ENCODE measurements around the gene IL23A.
"Not testable (repeated sequence)": the region's sequence is repeated elsewhere in the genome, so short reads cannot be mapped to it uniquely, and the experiment has no call there.

IL23A gene

DNA sequence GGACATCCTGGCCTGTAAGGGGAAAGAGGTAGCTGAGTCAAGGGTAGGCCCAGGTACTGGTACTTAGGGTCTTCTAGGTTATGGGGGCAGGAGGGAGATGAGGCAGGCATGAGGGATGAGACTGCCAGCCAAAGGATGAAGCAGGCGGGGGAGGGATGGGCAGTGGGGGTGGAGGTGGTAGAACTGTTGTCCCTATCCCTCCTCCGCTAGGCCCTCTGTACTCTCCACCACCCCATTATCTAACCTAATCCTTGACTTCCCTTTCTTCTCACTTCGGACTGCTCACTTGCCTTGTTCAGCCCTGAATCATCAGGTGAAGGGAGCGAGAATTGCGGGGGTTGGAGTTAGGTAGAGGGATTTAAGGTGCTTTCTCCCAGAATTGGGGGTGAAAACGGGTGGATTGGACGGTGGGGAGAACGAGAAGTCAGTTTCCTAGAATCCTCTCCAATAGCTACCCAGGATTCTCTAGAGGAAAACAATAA is 5.4 kb upstream of the IL23A start:
- Histone ChIP-seq H3K4me2 (ENCODE audit: low read length) (peak overlapping the region; percentile 82), H3K27ac (peak overlapping the region; percentile 93), H3K79me2 (peaks cover 4% of the 10 kb centered on the region), H3K9me3 (ENCODE audit: control insufficient read depth, low read length) (no peaks in the 10 kb centered on the region), H3K9ac (peak overlapping the region; percentile 84), H3K4me3 (ENCODE audit: low read depth, low read length) (peak overlapping the region; percentile 77), H3K4me1 (peaks cover 12% of the 10 kb centered on the region), H3K36me3 (ENCODE audit: control insufficient read depth, insufficient read depth, low read length) (no peaks in the 10 kb centered on the region), H2AFZ (peak overlapping the region; percentile 88), H3K27me3 (ENCODE audit: control insufficient read depth, insufficient read depth, low read length) (no peaks in the 10 kb centered on the region)
- TF ChIP-seq, protein P1, sequence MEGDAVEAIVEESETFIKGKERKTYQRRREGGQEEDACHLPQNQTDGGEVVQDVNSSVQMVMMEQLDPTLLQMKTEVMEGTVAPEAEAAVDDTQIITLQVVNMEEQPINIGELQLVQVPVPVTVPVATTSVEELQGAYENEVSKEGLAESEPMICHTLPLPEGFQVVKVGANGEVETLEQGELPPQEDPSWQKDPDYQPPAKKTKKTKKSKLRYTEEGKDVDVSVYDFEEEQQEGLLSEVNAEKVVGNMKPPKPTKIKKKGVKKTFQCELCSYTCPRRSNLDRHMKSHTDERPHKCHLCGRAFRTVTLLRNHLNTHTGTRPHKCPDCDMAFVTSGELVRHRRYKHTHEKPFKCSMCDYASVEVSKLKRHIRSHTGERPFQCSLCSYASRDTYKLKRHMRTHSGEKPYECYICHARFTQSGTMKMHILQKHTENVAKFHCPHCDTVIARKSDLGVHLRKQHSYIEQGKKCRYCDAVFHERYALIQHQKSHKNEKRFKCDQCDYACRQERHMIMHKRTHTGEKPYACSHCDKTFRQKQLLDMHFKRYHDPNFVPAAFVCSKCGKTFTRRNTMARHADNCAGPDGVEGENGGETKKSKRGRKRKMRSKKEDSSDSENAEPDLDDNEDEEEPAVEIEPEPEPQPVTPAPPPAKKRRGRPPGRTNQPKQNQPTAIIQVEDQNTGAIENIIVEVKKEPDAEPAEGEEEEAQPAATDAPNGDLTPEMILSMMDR (IDR thresholded peaks at IDR 0.05), result no peak

DNA sequence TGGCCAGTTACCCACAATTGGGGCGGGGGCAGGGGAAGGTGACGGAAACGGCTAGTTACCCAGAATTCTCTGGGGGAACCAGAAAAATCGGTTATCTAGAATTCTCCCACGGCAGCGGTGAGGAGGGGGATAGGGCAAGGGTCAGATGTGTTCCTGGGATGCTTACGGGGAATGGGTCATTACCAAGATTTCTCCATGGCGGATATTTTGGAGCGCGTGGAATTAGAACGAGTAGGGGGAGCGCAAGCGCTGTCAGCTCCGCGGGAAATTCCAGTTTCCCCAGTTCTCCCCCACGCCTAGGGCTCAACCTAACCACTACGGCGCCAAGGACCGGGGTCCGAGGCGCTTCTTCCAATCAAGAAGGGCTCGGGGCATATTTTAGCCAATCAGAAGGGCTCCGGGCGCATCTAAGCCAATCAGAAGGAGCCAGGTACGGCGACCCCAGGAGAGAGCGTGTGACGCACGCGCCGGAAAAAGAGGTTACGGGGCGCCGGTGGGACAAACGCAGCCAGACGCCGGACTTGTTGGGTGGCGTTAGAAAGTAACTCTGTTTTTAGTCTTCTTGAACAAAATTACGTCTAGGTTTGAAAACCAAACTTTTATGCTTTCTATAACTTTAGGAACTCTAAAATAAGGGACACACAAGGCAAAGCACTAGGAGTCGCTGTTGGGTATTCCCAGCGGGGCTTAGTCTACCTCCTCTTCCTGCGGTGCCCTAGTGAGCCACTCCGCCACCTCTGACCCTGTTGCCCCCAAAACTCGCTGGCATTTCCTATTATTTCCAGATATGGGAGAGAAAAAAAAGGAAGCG is 4.8 kb upstream of the IL23A start, which contains the start of gene PAN2:
Gene PAN2 (minus strand): TSS at position 322 of the 811 bp plus-strand sequence. CDS start 906 bp downstream, outside the sequence.
- Histone ChIP-seq H3K27me3 (ENCODE audit: control insufficient read depth, insufficient read depth, low read length) (no peaks in the 10 kb centered on the region), H3K4me2 (ENCODE audit: low read length) (peak within 1 kb of the TSS; percentile 82), H3K4me1 (peaks cover 12% of the 10 kb centered on the region), H3K4me3 (ENCODE audit: low read depth, low read length) (peak within 1 kb of the TSS; percentile 77), H3K9ac (peak within 1 kb of the TSS; percentile 84), H3K79me2 (peaks cover 4% of the 10 kb centered on the region), H3K9me3 (ENCODE audit: control insufficient read depth, low read length) (no peaks in the 10 kb centered on the region), H3K27ac (peak within 1 kb of the TSS; percentile 93), H2AFZ (peak within 1 kb of the TSS; percentile 88), H3K36me3 (ENCODE audit: control insufficient read depth, insufficient read depth, low read length) (no peaks in the 10 kb centered on the region)
- TF ChIP-seq, protein P1 (IDR thresholded peaks at IDR 0.05), result peak; percentile 62

DNA sequence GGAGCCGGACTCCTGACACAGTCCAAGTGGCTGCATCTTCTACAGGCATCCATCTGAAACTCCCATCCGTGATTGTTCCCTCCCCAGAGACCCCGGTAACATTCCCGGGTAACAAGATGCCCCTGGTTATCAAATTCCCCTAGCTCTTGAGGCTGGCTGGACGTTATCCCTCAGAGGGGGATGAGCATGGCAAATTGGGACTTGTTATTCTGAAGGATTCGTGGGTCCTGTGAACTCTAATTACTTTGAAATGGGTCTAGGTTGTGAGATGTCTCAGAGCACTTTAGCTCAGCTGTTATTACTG is 4.2 kb upstream of the IL23A start:
- peak overlapping the region; percentile 82 for H3K4me2 ChIP-seq (ENCODE audit: low read length)
- no peaks in the 10 kb centered on the region for H3K27me3 ChIP-seq (ENCODE audit: control insufficient read depth, insufficient read depth, low read length)
- peak overlapping the region; percentile 77 for H3K4me3 ChIP-seq (ENCODE audit: low read depth, low read length)
- H2AFZ ChIP-seq, result peak overlapping the region; percentile 88
- TF ChIP-seq, protein P1 (IDR thresholded peaks at IDR 0.05), result no peak
- H3K4me1 ChIP-seq, result peaks cover 12% of the 10 kb centered on the region
- H3K36me3 ChIP-seq (ENCODE audit: control insufficient read depth, insufficient read depth, low read length), result no peaks in the 10 kb centered on the region
- H3K9ac ChIP-seq, result peak overlapping the region; percentile 81
- peak overlapping the region; percentile 93 for H3K27ac ChIP-seq
- H3K9me3 ChIP-seq (ENCODE audit: control insufficient read depth, low read length), result no peaks in the 10 kb centered on the region
- peaks cover 4% of the 10 kb centered on the region for H3K79me2 ChIP-seq

DNA sequence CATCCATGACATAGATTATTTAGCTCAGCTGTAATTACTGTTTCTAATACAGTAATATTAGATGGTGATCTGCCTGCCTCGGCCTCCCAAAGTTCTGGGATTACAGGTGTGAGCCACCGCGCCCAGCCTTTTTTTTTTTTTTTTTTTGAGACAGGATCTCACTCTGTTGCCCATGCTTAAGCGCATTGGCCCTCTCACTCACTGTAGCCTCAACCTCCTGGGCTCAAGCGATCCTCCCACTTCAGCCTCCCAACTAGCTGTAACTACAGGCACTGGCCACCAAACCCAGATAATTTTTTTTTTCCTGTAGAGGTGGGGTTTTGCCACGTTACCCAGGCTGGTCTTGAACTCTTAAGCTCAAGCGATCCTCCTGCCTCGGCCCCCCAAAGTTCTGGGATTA is 3.2 kb upstream of the IL23A start:
- H3K4me1 ChIP-seq, result peaks cover 12% of the 10 kb centered on the region
- not testable (repeated sequence) for H3K27me3 ChIP-seq (ENCODE audit: control insufficient read depth, insufficient read depth, low read length); H3K36me3 ChIP-seq (ENCODE audit: control insufficient read depth, insufficient read depth, low read length); H3K4me3 ChIP-seq (ENCODE audit: low read depth, low read length); H3K9me3 ChIP-seq (ENCODE audit: control insufficient read depth, low read length); H3K27ac ChIP-seq; H2AFZ ChIP-seq; H3K9ac ChIP-seq; H3K4me2 ChIP-seq (ENCODE audit: low read length); H3K79me2 ChIP-seq

DNA sequence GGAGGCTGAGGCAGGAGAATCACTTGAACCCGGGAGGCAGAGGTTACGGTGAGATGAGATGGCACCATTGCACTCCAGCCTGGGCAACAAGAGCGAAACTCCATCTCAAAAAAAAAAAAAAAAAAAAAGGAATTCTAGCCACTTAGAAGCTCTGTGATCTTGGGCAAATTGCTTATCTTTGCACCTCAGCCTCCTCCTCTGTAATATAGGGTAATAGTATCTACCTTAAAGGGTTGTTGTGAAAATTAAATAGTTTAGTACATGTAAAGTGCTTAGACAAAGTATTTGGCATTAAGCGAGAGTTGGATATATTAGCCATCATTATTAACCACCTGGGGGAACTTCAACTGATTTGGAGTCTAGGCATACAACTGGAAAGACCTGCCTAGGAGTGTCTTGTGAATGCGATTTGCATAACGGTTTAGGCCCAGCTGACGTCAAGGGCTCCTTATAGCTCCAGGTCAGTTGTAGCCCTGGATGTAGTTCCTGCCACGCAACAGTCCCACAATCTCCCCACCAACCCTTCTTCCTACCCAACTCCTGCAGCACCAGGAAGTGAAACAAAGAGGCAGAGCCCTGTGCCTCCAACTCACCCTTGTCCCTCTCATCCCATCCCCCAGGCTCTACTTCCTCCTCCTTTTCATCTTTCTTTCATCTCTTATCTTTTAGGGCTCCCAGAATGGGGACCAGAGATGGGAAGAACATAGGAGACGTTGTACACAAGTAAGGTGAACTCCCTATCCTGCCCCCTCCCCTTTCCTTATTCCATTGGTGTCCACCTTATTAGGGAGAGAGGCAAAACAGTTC is 2.1 kb upstream of the IL23A start:
- TF ChIP-seq, protein P1 (IDR thresholded peaks at IDR 0.05), result no peak
- no peak overlapping the region for H3K27ac ChIP-seq
- no peak overlapping the region for H3K4me2 ChIP-seq (ENCODE audit: low read length)

More for the DNA sequence above, 2.1 kb upstream of the IL23A start:
- no peaks in the 10 kb centered on the region for H3K36me3 ChIP-seq (ENCODE audit: control insufficient read depth, insufficient read depth, low read length)
- no peaks in the 10 kb centered on the region for H3K9me3 ChIP-seq (ENCODE audit: control insufficient read depth, low read length)
- H2AFZ ChIP-seq, result no peak overlapping the region
- H3K9ac ChIP-seq, result no peak overlapping the region
- H3K27me3 ChIP-seq (ENCODE audit: control insufficient read depth, insufficient read depth, low read length), result no peaks in the 10 kb centered on the region
- H3K4me1 ChIP-seq, result peaks cover 12% of the 10 kb centered on the region
- peaks cover 4% of the 10 kb centered on the region for H3K79me2 ChIP-seq
- H3K4me3 ChIP-seq (ENCODE audit: low read depth, low read length), result no peak overlapping the region
